Activated T-cell treated with anti-CD3 and anti-CD28 coated beads, Interleukin-2, amount 50 U/mL, for 1 hour (primary cell): ENCODE results near the gene BCAS4.
"Not testable (repeated sequence)": the region's sequence is repeated elsewhere in the genome, so short reads cannot be mapped to it uniquely, and the experiment has no call there.

Source experiments
- DNase-seq: peaks from one replicate; pipeline ENCODE4 v3.0.0-alpha.2; 2020

Gene BCAS4

DNA sequence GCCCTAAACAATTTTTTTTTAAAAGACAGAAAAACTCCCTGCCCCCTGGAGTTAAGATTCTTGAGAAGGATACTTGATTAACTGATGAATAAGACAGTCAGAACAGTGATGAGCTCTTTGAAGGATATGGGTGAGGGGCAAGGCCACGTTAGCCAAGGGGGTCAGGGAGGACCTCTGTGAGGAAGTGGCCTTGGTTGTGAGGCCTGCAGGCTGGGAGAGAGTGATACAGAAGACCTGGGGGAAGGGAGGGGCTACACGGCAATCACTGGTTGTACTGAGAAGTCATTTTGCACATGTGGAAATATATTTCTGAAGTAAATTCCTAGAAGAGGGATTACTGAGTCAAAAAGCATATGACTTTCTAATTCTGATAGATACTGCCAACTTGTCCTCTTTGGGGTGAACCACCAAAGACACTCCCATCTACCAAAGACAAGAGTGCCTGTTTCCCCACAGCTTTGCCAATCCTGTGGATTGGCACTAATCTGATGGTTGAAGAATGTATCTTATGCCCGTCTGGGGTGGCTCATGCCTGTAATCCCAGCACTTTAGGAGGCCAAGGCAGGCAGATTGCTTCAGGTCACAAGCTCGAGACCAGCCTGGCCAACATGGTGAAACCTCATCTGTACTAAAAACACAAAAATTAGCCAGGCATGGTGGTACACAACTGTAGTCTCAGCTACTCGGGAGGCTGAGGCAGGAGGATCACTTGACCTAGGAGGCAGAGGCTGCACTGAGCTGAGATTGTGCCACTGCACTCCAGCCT lies 22.3 kb upstream of the BCAS4 start:
- no peak for DNase-seq

DNA sequence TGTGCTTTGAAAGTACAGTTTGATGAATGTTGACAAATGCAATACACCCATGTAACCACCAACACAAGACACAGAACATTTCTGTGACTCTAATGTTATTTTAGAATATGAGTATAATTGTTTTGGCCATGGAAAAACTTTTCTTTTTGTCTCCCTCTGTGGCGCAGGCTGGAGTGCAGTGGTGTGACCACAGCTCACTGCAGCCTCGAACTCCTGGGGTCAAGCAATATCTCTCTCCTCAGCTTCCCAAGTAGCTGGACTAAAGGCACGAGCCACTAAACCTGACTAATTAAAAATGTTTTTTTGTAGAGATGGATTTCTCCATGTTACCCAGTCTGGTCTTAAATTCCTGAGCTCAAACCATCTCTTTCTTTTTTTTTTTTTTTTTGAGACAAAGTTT lies 20.3 kb upstream of the BCAS4 start:
- no peak for DNase-seq

GRCh38 chr20:50776122-50776817 lies 18.6 kb upstream of the BCAS4 start:
- no peak for DNase-seq

GRCh38 chr20:50777373-50777772 lies 17.5 kb upstream of the BCAS4 start:
- DNase-seq: no peak

GRCh38 chr20:50778994-50779393 lies 15.9 kb upstream of the BCAS4 start:
- DNase-seq: not testable (repeated sequence)

DNA sequence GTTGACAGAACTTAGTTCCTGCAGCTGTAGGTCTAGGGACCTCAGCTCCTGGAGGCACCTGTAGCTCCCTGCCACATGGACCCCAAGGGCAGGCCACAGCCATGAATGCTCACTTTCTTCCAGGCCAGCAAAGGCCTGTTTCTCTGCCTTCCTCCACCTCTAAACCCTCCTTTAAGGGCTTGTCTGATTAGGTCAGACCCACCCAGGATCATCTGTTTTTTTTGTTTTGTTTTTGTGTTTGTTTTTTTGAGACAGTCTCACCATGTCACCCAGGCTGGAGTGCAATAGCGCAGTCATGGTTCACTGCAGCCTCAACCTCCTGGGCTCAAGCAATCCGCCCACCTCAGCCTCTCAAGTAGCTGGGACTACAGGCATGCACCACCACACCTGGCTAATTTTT lies 11.5 kb upstream of the BCAS4 start:
- DNase-seq: no peak

GRCh38 chr20:50783903-50784302 lies 11.0 kb upstream of the BCAS4 start:
- DNase-seq: no peak

GRCh38 chr20:50784464-50784863 lies 10.4 kb upstream of the BCAS4 start:
- DNase-seq: no peak

GRCh38 chr20:50786703-50787102 lies 8.2 kb upstream of the BCAS4 start:
- no peak for DNase-seq

DNA sequence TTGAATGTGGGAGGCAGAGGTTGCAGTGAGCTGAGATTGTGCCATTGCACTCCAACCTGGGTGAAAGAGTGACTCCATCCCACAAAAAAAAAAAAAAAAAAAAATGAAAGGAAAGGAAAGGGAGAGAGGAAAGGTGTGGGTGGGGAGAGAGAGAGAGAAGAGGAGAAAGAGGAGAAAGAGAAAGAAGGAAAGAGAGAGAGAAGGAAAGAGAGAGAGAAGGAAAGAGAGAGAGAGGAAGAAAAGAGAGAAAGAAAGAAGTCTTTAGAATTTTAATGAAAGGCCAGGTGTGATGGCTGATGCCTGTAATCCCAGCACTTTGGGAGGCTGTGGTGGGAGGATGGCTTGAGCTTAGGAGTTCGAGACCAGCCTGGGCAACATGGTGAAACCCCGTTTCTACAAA lies 7.7 kb upstream of the BCAS4 start:
- DNase-seq: no peak

DNA sequence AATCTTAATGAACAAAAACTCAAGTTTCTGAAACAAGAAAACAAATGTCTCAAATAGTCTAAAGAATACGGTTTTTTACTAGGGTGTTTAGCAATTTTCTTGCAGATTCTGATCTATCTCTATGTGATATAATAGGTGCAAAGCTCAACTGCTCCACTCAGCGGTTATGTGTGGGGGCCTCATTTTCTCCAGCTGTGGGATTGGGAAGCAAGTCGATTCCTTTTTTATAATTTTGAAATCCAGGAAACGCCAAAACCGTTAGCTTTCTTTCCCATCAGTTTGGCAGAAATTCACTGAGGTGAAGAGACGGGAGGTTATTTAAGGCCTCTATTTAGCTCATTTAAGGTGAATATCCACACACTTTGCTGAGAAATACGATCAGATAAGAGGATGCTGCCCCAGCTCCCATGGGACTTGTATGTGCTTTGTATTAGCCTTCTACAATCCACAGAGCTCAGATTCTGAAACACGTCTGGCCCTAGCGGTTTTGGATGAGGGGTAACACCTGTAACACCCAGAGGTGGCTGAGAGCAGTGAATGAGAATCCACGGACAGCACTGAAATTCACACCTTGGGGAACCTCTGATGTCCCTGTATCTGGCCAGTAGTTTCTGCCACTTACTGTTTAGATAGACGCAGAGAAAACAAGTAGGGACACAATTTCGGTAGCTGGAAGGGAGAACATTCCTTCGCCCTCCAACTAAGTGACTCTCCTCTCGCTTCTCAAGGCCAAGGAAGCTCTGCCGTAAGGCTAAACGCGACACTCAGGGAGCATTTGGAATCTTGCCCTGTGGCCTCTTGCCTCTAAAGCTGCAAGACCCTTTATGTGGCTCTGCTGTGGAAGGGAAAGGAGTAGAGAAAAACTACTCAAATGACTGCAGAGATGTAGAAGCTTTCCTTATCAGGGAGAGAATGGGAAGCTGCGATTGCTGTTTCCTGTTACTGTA lies 6.5 kb upstream of the BCAS4 start:
- no peak for DNase-seq

DNA sequence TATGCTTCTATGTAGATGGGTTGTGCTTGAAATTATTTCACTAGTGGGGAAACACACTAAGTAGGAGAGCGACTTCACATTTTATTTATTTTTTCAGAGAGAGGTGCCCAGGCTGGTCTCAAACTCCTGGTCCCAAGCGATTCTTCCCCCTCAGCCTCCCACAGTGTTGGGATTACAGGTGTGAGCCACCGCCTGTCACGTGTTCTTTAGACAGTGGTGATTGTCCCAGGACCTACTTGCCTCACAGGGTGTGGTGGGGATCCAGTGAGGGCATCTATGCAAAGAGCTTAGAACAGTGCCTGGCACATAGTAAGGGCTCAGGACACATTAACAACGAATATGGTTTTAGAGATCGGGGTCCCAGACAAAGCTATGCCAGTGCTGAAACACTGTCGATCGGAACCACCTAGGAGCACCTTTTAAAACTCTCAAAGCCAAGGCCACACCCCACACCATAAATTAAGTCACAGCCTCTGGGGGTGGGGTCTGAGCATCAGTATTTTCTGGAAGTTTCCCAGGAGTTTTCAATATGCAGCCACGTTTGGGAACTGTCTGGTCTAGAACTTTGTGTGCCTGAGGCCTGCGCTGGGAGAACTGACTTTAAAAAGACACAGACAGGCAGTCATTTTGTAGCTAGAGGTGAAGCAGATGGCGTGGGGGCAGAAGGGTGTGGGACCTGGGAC lies 4.8 kb upstream of the BCAS4 start:
- no peak for DNase-seq

DNA sequence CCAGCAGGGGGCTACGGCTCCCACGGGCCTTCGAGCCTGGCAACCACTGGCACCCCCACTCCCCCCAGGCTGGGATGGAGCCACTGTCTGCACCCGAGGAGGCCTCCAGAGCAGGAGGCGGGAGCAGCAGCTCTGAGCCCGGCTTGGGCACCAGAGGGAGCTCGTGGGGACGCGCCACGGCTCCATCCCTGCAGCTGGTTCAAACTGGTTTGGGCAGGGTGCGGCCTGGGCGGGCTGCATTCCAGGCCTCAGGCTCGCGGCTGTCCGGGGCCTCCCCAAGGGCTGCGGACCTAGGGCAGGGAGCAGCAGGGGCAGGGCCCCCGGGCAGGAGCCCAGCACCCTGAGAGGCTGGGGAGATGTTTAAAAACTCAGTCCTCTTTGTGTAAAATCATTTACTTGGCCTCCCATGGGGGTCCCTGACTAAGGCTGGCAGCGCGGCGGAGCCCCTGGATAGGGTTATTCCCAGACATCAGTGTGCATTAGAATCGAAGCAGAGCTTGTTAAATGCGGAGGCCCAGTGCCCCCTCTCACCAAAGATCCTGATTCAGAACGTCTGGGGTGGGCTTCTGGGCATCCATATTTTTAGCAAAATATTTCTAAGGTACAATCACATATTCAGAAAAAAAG lies 4.1 kb upstream of the BCAS4 start:
- DNase-seq: peak; percentile 82

DNA sequence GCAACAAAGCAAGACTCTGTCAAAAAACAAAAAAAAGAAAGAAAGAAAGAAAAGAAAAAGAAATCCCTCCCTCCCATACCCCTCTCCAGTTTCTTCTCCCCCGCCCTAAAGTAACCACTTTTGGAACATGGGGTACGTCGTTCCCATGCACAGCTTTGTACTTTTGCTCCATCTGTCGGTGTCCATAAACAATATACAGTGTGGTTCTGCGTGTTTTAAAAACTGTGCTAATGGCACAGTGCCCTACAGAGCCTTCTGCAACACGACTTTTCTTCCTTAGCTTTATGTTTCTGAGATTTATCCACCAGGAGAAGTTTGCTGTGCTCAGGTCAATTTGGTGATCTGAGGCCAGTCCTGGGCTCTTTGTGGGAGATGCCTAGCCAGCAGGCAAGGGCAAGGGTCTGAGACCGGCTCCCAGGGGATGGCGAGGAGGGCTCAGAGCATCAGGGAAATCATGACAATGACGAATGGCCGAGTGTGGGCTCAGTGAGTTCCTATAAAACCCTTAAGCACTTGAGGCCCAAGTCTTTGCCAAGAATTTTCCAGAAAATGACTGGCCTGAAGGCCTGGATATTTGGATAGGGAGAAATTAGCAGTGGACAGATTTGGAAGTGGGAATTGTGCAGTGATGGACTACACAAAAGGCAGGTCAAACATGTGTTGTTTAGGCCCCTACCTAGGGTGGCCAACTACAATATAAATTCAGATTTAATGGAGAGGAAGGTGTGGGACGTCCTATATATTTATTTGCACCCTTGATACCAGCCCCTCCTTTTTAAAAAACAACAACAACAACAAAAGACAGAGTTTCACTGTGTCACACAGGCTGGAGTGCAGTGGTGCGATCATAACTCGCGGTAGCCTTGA lies 1.9 kb upstream of the BCAS4 start:
- DNase-seq: no peak

DNA sequence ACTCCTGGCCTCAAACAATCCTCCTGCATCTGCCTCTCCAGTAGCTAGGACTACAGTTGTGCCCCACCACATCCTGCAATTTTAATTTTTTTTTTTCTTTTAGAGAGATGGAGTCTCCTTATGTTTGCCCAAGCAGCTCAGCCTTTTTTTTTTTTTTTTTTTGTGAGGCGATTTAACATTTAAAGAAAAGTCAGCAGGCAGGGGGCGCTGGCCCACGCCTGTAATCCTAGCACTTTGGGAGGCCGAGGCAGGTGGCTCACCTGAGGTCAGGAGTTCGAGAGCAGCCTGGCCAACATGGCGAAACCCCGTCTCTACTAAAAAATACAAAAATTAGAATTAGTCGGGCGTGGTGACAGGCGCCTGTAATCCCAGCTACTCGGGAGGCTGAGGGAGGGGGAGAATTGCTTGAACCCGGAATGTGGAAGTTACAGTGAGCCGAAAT lies 1.3 kb upstream of the BCAS4 start:
- DNase-seq: peak; percentile 54

- DNase-seq: no peak
These were observed 548 bp upstream of the BCAS4 start for GRCh38 chr20:50794181-50794845.

DNA sequence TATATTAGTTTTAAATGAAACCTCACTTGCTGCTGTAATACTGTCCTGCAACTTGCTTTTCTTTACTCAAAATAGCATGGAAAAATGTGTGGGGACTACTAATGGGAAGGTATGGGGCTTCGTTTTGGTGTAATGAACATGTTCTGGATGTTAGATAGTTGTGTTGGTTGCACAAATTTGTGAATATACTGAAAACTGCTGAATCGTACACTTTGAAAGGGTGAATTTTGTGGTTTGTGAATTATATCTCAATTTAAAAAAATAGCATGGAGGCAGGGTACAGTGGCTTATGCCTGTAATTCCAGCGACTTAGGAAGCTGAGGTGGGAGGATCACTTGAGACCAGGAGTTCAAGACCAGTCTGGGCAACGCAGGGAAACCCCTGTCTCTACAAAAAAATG lies 2.3 kb downstream of the BCAS4 start:
- DNase-seq: no peak

DNA sequence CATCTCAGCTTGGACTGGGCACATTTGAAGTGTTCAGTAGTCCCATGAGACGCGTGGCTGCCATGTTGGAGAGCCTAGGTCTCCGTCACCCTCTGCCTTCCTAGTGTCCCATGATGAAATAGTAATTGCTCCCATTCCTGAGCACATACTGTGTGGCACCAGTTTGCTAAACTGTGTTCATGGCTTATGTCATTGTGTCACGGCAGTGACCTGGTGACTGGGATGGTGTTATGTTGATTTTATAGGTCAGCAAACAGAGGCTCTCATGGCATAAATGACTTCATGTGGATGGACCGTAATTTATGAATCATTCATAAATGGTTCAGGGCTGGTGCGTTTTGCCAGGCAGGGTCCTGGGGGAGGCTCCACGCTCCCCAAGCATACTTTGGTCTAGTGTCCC lies 3.8 kb downstream of the BCAS4 start:
- DNase-seq: no peak

DNA sequence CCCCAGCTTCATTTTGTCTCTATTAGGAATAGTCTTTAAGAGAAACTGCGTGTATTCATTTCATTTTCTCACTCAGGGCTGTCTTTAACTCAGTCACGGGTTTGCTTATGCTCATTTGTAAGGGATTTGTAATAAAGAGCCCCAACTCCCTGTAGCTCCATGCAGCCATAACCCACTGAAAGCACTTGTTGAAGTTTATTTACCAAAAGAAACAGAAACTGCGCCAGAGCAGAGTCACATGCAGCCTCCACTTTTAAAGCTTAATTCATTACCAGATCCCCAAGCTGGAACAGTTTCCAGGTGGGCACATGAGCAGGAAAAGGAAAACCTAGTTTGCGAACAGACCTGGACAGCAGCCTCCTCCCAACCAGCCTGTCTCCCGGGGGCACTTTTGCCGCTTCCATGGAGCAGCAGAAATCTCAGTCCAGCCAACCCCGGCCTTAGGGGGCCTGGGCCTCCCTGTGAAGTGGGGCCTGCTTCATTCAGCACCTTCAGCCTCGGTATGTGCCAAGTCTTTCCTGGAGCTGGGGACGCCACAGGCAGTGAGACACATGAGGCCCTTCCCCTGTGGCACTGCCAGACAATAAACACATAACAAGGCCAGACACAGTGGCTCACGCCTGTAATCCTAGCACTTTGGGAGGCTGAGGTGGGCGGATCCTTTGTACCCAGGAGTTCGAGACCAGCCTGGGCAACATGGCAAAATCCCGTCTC lies 4.5 kb downstream of the BCAS4 start:
- no peak for DNase-seq
